HPDE6-E6E7 (cell line): ENCODE measurements around the gene ZFHX3.

Experiments
- DNase-seq: peaks from one replicate; pipeline ENCODE4 v3.0.0; 2011; ENCODE audit warnings: missing footprints; ENCODE audit errors: extremely low spot score

ZFHX3 gene

DNA sequence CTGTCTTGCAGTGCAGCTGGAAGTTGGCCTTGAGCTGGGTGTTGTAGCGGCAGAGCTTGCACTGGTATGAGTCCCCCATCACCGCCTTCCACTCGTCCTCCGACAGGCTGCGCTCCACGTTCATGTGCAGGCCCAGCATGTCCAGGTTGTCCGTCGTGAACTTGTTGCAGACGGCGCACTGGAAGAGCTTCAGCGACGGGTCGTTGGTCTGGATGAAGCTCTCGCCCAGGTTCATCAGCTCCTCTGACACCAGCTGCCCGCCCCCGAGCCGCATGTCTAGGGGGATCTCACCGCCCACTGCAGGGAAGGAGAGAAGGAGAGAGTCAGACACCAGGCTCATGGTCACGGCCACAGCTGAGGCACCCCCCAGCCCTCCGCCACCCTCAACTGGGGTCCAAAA, 97.3 kb downstream of the ZFHX3 start:
- DNase-seq = no peak

DNA sequence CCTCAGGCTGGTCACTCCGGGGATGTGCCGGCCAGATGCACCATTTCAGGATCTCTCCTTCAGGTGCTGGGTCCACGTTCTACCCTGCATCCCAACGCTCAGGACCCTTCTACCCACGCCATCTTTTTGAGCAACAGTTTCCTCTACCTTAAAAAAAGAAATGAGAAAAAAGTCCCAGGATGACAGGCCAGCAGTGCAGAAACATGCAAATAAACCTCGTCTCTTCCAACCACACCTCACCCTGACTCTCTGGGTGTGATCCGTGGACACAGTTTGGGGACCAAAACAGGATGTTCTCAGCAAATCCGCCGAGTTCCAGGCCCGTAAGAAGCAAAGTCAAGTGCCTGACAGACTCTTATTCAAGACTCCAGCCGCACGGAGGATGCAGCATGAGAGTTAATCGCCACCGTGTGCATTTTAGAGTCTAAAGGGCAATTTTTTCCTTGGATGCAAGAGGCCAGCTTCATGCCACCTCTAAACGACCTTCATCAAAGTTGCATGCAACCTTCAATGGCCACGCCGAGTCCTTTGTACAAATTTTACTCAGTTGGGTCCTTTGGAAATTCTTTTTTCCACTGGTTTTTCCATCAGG, 99.6 kb downstream of the ZFHX3 start:
- no peak for DNase-seq

DNA sequence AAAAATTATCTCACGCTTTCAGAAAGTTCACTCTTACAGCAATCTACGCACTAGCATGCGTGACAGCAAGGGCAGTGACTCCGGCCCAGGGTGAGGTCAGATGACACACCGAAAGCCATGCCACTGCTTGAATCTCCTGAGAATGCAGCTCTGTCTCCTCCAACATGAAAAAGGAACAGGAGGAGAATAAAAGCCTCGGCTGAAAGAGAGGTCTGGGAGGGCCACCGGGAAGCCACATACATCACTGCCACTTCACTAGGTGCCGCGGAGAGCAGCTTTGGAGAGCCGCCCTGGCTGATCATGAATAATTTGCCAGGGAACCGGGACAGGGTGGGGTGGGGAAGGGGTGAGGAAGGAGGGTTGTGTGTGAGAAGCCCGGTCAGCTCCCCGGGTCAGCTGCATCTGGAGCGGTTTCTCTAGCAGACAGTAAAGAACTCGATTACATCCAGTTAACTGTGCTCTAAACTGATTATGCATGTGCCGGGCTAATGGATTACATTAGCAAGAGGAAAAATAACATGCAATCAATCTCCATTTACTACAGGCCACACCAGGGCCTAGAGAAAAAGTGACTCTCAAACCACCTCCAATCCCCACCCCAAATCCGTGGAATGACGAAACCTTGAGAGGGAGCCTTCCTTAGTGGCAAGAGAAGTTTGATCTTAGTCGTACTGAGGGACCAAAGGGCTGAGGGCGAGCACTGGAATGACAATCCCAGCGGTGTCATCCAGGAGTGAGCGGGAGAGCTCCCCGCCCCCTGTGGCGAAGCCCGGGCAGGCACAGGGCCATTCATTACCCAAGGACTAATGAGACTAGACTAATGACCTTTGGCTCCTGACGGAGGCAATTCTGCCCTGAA, 100.3 kb downstream of the ZFHX3 start:
- DNase-seq = no peak

DNA sequence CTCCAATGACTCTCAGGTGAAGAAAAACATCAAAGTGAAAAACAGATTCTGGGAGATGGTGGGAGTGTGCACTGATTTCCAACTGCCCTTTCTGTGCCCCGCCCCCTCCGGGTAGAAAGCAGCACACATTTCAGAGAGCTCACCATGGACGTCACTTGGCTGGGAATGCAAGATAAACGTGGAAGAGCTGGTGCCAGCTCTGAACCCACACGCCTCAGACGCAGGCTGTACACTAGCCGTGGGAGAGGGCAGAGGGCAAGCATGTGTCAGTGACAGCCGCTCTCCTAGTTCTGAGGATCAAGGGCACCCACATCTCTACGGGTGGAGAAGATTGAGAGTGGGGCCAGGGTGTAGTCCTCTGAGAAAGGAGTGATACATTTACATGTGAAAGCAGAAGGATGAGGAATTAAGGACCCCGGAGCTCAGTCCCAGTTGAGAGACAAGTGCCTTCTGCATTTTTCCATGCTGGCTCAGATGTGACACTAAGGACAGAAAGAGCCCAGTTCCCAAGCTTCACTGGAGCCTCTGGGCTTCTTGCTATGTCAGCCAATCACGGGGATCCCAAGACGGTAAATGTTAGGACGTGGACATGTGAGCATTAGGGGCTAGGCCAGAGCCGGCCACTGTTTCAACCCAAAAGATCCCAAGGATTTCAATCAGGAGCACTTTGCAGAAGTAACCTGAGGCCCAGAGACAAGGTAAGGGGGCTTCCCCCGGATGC, 101.3 kb downstream of the ZFHX3 start:
- no peak for DNase-seq

DNA sequence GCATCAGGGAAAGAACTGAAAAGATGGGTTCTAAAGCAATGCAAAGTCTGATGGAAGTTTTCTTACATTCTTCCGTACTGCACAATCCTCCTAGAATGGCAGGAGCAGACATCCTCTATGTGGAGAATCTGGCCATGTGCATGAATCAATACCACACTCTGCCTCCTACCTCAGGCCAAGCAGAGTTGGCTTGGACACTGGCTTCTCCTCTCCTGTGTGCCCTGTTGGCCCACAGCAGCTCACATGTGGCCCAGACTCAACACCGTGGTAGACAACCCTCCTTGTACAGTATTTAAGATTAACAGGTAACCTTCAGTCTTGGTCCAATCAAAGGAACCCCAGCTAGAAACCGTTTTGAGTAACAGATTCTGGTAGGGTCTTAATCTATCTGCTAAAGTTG, 101.9 kb downstream of the ZFHX3 start:
- no peak for DNase-seq

DNA sequence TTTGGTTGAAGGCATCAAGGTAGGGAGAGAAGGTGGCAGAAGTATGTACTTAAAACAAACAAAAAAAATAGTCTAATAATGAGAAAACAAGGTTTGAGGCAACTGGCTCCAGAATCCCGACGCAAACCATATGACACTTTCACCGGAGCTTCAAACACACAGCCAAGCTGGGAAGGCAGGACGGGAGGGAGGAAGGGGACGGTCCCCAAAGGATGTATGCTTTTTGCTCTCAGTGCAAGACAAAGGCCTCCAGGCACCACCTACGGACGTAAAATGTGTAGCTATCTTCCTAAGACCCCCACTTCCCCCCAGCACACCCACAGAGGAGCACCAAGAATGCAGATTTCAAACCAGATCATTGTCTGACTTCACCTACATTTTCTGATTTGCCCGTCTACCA, 102.3 kb downstream of the ZFHX3 start:
- DNase-seq = no peak

DNA sequence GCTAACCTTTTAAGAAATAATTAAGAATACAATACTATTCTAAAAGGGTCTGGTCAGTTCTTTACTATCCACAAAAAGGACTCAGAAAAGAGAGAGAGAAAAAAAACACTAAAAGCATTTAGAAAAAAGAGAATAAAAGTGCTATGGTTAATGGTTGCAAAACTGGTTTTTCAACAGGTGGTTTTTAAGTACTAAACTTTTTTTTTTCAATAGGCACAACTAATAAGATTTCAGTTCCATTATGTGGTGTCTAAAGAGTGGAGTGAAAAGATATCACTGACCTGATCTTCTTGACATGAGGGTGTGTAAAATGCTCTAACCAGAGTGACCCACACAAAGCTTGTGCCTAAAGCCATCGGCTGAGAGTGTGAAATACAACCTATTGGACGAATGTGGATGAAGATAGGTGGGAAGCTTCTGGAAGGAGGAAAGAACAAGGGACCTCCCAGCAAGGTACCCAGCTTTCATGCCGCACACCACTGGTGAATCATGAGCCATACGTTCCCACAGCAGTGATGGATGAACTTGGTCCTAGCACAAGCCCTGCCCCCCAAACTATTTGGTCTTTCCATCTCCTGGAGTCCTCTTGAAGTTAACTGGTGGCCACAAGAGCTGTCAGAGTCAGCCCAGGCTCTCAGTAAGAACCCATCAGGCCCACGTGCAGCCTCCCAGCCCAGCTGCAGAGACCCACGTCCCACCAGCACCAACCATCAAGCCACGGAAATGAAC, 103.0 kb downstream of the ZFHX3 start:
- DNase-seq = no peak

DNA sequence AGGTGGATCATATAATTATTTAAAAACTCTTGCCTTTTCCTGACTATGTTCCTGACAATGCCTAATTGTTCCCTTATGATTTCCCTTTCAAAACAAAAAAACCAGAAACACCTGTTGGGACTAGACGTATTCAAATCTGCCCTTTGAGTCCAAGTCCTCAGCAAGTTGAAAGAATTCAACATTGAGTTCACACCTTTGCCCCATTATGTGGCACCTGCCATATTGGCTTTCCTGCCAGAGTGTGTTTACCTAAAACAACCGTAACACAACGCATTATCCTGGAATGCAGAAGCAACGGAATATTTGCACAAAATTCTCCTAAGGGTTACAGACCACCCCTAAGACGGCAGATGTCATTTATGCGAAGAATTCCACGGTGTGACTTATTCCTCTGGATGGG, 105.9 kb downstream of the ZFHX3 start:
- DNase-seq = no peak

DNA sequence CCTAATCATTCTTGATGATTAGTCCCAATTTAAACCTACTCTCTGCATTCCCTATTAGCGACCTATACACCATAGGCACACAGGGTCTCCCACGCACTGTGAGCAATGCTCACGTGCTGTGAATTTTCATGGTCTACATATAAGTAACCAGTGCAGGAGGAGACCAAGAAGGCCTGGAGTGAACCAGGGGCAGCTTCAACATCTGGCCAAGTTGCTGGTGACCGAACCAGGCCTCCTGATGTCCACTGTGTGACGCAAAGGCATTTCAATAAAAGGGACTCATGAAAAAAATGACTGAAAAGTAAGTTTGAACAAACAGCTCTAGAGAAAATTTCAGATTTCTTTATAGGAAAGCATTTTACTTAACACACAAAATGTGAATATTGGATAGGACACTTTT, 107.0 kb downstream of the ZFHX3 start:
- DNase-seq = no peak

DNA sequence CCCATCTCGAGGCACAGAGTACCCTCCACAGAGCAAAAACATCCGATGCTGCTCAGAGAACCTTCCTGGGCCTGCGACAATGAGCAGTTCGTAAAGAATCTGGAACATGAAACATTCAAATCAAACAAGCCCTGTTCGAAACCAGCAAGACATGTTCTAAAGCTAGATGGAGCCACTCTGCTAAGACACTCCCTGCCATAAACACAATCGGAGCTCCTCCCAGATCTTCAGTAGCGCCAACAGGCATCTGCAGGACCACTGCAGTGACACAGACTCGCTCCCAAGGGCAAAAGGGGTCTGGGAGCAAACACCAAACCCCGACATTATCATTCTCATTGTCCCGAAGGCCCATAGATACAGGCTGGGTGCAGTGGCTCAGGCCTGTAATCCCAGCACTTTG, 108.7 kb downstream of the ZFHX3 start:
- DNase-seq = no peak

DNA sequence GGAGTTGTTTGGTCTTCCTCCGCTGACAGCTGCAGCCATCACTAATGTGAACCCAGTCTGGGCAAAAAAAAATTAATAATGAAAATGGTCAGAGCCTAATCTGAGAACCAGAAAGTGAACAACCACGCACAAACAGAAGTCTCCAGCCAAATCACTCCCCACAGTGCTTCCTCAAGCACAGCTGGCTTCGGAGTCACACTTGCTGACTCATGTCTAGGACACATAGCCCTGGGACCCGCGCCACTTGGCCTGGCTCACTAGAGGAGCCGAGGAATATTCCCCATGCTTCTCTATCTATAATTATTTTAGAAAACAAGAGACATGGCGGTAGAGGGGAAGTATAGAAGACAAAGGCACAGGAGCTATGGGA, 109.1 kb downstream of the ZFHX3 start:
- no peak for DNase-seq

DNA sequence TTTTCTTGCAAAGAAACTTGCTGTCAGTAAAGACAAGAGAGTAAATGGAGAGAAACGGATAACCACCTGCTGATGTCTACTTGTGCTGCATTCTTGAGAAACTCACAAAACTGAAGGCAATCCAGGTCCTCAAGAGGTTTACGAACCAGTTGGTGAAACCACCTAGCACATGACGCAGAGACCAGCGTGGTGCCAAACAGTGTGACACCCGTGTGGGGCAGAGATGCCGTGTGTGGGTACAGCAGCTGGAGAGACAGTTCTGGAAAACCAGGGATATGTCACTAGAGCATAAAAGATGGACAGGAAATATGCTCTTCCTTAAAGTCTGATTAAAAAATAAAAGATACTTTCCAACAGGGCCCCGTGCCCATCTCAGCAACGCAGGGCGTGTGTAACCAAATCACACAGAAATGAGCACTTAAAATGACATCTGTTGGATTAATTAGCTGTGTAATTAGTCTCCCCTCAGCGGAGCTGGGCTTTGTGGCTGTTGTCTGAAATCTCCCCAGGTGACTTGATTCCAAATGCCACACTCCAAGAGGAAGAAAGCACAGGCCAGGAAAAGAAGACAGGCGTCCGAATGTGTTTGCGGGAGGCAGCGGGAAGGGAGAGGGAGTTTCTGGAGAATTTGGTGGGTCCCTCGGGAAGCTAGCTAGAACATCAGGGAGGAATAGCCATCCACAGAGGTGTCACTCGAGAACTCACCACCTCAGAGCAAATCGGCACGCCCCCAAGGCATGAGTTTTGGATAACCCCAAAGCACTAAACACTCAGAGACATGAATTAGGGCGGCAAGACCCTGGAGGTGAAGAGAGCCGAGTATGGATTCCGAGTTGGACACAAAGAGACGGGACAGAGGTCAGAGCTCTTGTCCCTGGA, 109.8 kb downstream of the ZFHX3 start:
- no peak for DNase-seq

DNA sequence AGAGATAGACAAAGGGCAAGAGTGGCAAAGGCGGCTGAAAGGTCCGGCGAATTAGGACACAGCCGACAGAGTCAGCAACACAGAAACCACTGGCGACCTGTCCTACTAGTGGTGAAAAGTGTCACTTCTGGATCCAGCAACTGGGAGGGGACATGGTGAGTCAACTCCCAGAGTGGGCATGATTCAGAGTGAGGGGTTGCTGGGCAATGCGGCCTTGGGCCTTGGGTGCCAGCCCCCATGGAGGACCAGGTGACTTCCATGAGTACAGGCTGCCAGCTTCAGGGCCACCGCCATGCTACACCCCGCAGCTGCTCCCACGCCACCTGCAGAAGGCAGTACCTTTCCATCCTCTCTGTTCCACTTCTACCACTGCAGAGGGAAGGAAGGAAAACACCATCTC, 110.6 kb downstream of the ZFHX3 start:
- DNase-seq = no peak

DNA sequence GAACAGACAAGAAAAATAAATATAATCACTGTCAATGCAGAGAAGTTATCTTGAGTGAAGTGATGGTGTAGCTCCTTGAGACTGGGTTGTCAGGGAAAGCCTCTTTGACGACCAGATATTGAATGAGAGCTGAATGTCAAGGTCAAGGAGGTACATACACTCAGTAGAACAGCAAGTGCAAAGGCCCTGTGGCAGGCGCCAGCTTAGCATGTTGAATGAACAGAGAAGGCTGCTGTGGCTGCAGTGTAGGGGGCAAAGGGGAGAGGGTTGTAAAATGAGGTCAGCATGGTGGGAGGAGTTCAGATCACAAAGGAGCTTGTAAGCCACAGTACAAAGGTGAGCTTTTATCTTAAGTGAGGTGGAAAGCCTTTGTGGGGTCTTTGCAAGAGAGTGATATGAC, 111.5 kb downstream of the ZFHX3 start:
- no peak for DNase-seq

DNA sequence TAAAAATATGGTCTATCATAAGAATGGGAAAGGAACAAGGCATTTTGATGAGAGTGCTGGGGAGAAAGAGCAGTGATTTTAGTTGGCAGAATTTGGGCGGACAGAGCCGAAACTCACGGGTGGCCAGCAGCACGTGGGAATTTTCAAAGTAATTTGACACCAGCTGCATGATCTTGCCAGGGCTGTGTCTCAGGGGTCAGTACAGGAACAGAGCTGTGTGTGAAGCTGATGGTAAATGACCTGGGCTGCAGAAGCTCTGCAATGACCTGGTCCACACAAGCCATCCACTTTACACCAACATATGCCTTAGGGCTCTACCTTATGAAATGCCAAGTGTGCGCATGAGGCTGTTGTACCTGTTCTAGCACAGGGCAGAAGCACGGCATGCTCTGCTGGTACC, 112.0 kb downstream of the ZFHX3 start:
- DNase-seq = no peak

DNA sequence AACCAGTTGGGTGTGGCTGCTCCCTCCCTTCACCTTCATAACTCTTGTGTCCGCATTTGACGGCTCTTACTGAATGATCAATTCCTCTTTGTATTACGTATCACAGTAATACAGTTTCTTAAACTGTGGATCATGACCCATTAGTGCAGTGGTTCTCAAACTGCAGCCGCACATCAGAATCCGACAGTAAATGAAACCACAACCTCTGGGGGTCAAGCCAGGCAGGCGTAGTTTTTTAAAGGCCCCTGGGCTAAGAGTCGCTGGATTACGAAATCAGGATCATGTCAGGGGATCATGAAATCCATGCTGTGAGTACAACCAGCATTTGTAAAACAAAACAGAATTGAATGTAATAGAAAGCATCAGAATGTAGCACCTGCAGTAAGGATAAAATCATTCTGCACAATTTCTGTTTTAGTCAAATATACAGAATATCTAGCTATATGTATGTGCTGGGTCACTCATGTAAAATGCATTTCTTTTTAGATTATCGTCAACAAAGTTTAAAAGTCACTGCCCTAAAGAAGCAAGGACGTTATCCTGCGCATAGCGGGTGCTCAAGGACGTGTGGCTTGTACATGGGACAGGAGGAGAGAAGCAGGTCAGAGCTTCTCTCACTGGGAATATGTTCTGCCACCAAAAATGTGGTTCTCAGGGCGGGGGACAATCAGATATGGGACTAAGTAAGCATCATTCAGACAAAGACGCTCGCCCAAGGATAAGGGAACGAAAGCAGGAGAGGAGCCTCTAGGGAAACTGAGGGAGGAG, 113.1 kb downstream of the ZFHX3 start:
- no peak for DNase-seq

DNA sequence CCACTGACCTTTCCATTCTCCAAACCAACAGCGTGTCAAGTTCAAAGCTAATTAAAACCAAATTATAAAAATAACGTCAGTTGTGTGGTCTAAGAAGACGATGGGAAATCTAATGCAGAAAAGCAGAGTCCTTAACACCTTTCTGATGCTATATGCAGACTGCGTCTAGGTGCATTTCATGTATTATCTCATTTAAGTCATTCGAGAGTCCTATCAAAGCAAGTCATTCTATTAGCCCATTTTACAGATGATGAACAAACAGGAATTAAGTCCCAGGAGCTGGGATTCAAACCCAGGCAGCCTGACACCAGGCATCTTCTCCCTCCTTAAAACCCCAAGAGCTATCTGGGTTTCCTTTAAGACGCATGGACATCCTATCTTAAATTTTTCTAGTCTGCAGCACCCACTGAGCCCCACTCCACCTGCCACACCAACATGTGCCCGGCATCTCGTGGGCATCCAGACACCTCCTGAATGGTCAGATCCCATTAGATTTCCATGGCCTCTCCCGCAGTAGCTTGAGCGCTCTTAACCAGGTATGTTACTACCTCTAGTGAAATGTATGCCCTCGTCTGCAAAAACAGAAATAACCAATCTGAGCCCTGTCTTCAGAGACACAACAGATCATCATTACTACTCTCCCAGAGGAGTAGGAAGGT, 115.1 kb downstream of the ZFHX3 start:
- no peak for DNase-seq

DNA sequence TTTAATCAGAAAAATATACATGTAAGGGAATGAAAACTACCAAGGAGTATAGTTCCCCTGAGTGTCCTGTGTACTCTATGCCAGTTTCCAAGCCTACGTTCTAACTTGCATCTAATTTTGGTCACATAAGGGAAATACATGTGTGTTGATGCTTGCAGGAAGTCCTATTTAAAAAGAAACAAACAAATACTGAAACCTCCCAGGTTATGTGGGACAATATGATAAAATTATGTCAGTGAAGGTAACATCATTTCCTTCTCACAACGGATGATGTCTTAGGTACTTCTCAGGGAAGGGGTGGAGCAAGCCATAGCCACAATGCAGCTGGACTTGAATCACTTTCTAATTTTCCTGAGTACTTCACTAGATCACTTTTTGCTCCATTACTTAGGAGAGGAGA, 115.9 kb downstream of the ZFHX3 start:
- DNase-seq = no peak

DNA sequence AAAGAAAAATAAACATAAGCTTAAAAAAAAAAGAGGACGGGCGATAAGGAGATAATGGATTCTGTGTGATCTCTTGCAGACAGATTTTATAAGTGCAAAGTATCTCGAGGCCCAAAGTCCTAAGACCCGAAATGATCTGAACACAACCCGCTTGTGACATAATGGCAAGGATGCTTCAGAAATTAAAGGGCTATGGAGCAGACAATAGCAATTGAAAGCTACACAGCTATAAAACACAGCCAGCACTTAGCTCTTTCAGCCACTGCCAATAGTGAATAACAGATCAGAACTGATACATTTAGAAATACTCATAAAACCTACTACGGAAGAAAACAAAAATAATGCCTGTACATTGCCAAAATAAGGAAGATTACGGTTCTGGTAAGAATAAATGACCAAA, 117.5 kb downstream of the ZFHX3 start:
- DNase-seq = no peak
